ENCODE results near the gene USH2A. TPM values are rescaled to one million over a fixed set of nuclear protein-coding genes. Genes with fewer than 3 reads are reported as not detected.

The USH2A gene
- total RNA-seq, 4 donors from 2014 or later, result 0.39 TPM; not detected in 3

DNA sequence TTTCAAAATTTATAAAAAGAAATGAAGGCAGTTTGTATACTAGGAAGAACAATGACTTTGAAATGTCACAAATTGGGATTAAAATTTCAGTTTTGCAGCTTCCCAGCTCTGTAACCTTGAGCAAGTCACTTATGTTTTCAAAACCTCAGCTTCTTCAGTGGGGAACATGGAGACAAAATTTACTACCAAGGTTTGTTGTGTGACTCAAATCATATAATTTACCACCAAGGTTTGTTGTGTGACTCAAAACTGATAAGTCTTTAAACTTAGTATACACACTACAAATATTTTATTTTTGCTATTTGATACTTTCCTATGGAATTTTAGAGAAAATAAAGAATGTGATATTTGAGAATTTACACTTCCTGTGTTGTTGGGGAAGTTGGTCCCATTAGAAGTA is 636.3 kb downstream of the USH2A start:
- Histone ChIP-seq H3K4me3 (no peak overlapping the region), H3K36me3 (no peaks in the 10 kb centered on the region), H3K4me1 (no peaks in the 10 kb centered on the region), H3K27ac (no peak overlapping the region), H3K9me3 (no peaks in the 10 kb centered on the region), H3K27me3 (no peaks in the 10 kb centered on the region)
- TF ChIP-seq POLR2A (IDR thresholded peaks at IDR 0.05) (no peak), EP300 (IDR thresholded peaks at IDR 0.05) (no peak), POLR2AphosphoS5 (IDR thresholded peaks at IDR 0.05) (no peak)
- TF ChIP-seq, protein P1, sequence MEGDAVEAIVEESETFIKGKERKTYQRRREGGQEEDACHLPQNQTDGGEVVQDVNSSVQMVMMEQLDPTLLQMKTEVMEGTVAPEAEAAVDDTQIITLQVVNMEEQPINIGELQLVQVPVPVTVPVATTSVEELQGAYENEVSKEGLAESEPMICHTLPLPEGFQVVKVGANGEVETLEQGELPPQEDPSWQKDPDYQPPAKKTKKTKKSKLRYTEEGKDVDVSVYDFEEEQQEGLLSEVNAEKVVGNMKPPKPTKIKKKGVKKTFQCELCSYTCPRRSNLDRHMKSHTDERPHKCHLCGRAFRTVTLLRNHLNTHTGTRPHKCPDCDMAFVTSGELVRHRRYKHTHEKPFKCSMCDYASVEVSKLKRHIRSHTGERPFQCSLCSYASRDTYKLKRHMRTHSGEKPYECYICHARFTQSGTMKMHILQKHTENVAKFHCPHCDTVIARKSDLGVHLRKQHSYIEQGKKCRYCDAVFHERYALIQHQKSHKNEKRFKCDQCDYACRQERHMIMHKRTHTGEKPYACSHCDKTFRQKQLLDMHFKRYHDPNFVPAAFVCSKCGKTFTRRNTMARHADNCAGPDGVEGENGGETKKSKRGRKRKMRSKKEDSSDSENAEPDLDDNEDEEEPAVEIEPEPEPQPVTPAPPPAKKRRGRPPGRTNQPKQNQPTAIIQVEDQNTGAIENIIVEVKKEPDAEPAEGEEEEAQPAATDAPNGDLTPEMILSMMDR (IDR thresholded peaks at IDR 0.05), result no peak
- ATAC-seq, result no peak

DNA sequence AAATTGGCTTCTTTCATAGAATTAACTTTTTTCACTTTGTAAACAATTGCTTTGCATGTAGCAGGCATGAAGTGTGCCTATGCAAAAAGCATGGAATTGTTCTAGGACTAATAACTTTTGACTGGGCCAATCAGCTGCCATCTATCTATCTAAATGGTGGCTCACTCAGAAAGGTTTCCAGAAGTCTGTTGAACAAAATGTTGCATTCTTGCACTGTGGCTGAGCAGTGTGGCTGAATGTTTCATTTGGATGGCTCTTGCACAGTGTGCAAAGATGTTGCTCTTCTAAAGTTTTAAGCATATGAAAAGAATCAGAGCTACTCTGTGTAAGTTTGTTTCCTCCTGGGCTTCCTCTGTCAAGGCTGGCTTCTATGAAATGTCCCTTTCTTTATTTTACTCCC is 642.6 kb downstream of the USH2A start:
- Histone ChIP-seq H3K9me3 (no peaks in the 10 kb centered on the region), H3K4me1 (no peaks in the 10 kb centered on the region), H3K27me3 (no peaks in the 10 kb centered on the region), H3K36me3 (no peaks in the 10 kb centered on the region), H3K27ac (no peak overlapping the region), H3K4me3 (no peak overlapping the region)
- no peak for ATAC-seq
- TF ChIP-seq, protein P1 (IDR thresholded peaks at IDR 0.05), result no peak

DNA sequence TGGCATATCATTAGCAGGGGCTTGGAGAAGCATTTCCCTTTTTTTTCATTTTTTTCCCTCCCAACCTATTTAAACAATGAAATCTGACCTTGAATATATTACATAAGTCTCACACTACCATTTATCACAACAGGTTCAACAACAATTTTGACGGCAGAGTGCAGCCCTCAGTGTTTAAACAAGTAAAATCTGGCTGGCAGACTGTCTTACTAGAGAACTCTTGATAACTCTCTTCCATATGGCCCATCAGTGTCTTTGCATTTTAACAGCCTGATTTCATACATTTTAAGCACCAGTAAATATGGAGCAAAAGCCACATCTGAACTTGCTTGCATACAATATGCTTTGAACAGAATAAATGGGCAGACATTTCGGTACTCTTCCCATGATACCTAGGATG is 643.1 kb downstream of the USH2A start:
- Histone ChIP-seq H3K4me1 (no peaks in the 10 kb centered on the region), H3K36me3 (no peaks in the 10 kb centered on the region), H3K27me3 (no peaks in the 10 kb centered on the region), H3K27ac (no peak overlapping the region), H3K9me3 (no peaks in the 10 kb centered on the region), H3K4me3 (no peak overlapping the region)
- TF ChIP-seq POLR2AphosphoS5 (IDR thresholded peaks at IDR 0.05) (no peak), EP300 (IDR thresholded peaks at IDR 0.05) (no peak), POLR2A (IDR thresholded peaks at IDR 0.05) (no peak)
- TF ChIP-seq, protein P1 (IDR thresholded peaks at IDR 0.05), result no peak
- 0 to 45% methylated on average over 1 to 2 of the region's 2 CpGs for WGBS, 2 donors (ENCODE audit: low coverage in 1 of 2)
- no peak for ATAC-seq

DNA sequence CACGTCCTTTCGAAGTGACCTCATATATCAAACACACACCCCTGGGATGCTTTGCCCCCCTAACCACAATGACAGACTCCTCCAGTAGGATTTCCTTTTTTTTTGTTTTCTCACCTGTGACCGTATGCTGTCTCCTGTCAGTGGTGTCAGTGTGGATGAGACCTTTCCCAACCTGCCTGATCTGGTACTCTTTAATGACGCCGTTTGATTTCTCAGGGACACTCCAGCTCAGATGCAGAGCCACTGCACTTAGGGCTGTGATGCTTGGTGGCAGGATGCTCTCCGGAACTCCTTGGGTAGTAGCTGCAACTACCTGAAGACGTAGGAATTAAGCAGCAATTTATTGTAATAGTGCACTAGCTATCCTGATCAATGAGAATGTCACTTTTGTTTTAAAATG is 643.5 kb downstream of the USH2A start:
- ATAC-seq, result no peak
- TF ChIP-seq POLR2A (IDR thresholded peaks at IDR 0.05) (no peak), EP300 (IDR thresholded peaks at IDR 0.05) (no peak), POLR2AphosphoS5 (IDR thresholded peaks at IDR 0.05) (no peak)
- TF ChIP-seq, protein P1 (IDR thresholded peaks at IDR 0.05), result no peak
- 62 to 65% methylated on average over 6 of the region's 7 CpGs for WGBS, 2 donors (ENCODE audit: low coverage in 1 of 2)
- H3K9me3 ChIP-seq, result no peaks in the 10 kb centered on the region
- no peaks in the 10 kb centered on the region for H3K36me3 ChIP-seq
- no peaks in the 10 kb centered on the region for H3K27me3 ChIP-seq
- H3K4me3 ChIP-seq, result no peak overlapping the region
- H3K27ac ChIP-seq, result no peak overlapping the region
- no peaks in the 10 kb centered on the region for H3K4me1 ChIP-seq

DNA sequence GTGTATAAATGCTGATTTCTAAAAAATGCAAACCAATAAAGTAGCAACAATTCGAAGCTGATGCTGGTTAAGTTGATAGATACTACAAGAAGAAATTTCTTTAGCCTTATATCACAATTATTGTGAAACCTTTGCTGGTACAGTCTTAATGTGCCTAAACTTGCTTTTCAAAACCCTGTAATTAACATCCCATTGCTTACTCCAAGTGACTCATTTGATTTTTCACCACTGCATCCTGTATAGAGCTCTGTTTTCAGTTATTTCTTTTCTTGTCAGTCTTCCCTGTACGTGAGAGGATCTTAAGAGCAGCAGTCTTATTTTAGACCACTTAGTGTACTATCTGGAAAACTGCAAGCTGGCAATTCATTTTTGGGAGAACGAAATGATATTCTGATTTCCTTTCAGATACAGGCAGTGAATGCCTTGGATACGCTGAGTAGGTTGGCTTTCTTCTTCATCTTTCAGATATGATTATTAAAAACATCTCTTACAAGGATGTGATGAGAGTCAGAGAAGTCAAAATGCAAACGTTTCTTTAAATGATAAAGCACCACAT is 645.8 kb downstream of the USH2A start:
- H3K36me3 ChIP-seq, result no peaks in the 10 kb centered on the region
- TF ChIP-seq EP300 (IDR thresholded peaks at IDR 0.05), result no peak
- no peak for TF ChIP-seq POLR2AphosphoS5 (IDR thresholded peaks at IDR 0.05)
- no peak overlapping the region for H3K27ac ChIP-seq
- H3K27me3 ChIP-seq, result no peaks in the 10 kb centered on the region
- H3K9me3 ChIP-seq, result no peaks in the 10 kb centered on the region
- no peak for ATAC-seq
- no peaks in the 10 kb centered on the region for H3K4me1 ChIP-seq
- 65 to 66% methylated on average over 4 to 5 of the region's 5 CpGs for WGBS, 2 donors (ENCODE audit: low coverage in 1 of 2)
- no peak overlapping the region for H3K4me3 ChIP-seq

Measured in gastroesophageal sphincter (tissue), 4 donors.